ENCODE data around the gene BRCA2. TPM values are rescaled to one million over a fixed set of nuclear protein-coding genes. Genes with fewer than 3 reads are reported as not detected.
A peak's percentile ranks its signal among the peaks of the same experiment; 100 is the strongest.

BRCA2 gene
- total RNA-seq, 2 donors from 2014 or later = 11.0 to 28.5 TPM

GRCh38 chr13:32432856-32433255, 117.5 kb downstream of the BRCA2 start:
- Mint-ChIP-seq H3K4me3 (no peak overlapping the region), H3K9me3 (no peaks in the 10 kb centered on the region), H3K36me3 (no peaks in the 10 kb centered on the region), H3K4me1 (ENCODE audit: low read depth in 2 of 2) (peaks cover 11 to 15% of the 10 kb centered on the region in 2 donors), H3K27ac (no peak overlapping the region), H3K27me3 (no peaks in the 10 kb centered on the region)
- ATAC-seq (no peak), DNase-seq (ENCODE audit: low spot score) (no peak)

GRCh38 chr13:32438871-32439270, 123.6 kb downstream of the BRCA2 start:
- H3K4me1 Mint-ChIP-seq (ENCODE audit: low read depth in 2 of 2) = no peaks in the 10 kb centered on the region
- no peak for ATAC-seq

GRCh38 chr13:32443111-32443510, 127.8 kb downstream of the BRCA2 start:
- ATAC-seq = no peak
- Mint-ChIP-seq H3K4me1 (ENCODE audit: low read depth in 2 of 2) (peaks cover under 1 to 7% of the 10 kb centered on the region in 2 donors), H3K27me3 (no peaks in the 10 kb centered on the region), H3K27ac (no peak overlapping the region), H3K36me3 (no peaks in the 10 kb centered on the region), H3K4me3 (no peak overlapping the region), H3K9me3 (no peaks in the 10 kb centered on the region)
- no peak for DNase-seq (ENCODE audit: low spot score)

More at GRCh38 chr13:32438871-32439270, 123.6 kb downstream of the BRCA2 start:
- no peak for DNase-seq (ENCODE audit: low spot score)
- Mint-ChIP-seq H3K27me3 (no peaks in the 10 kb centered on the region), H3K36me3 (no peaks in the 10 kb centered on the region), H3K4me3 (no peak overlapping the region), H3K27ac (no peak overlapping the region), H3K9me3 (no peaks in the 10 kb centered on the region)

- H3K36me3 Mint-ChIP-seq = no peaks in the 10 kb centered on the region
- DNase-seq (ENCODE audit: low spot score) (no peak), ATAC-seq (no peak)
- H3K4me1 Mint-ChIP-seq (ENCODE audit: low read depth in 2 of 2) = peaks cover 4 to 13% of the 10 kb centered on the region in 2 donors
- no peaks in the 10 kb centered on the region for H3K27me3 Mint-ChIP-seq
- no peaks in the 10 kb centered on the region for H3K9me3 Mint-ChIP-seq
- H3K27ac Mint-ChIP-seq = no peak overlapping the region
- H3K4me3 Mint-ChIP-seq = no peak overlapping the region
Observed at GRCh38 chr13:32445461-32445860, 130.2 kb downstream of the BRCA2 start.

- Mint-ChIP-seq H3K27ac (no peak overlapping the region), H3K9me3 (no peaks in the 10 kb centered on the region), H3K27me3 (no peaks in the 10 kb centered on the region), H3K4me3 (no peak overlapping the region), H3K36me3 (no peaks in the 10 kb centered on the region), H3K4me1 (ENCODE audit: low read depth in 2 of 2) (peaks cover 4 to 13% of the 10 kb centered on the region in 2 donors)
- ATAC-seq (no peak), DNase-seq (ENCODE audit: low spot score) (no peak)
Observed at GRCh38 chr13:32446220-32446619, 130.9 kb downstream of the BRCA2 start.

GRCh38 chr13:32446773-32447465, 131.6 kb downstream of the BRCA2 start:
- no peaks in the 10 kb centered on the region for H3K36me3 Mint-ChIP-seq
- no peak for DNase-seq (ENCODE audit: low spot score)
- no peaks in the 10 kb centered on the region for H3K27me3 Mint-ChIP-seq
- H3K4me1 Mint-ChIP-seq (ENCODE audit: low read depth in 2 of 2) = peaks cover 4 to 13% of the 10 kb centered on the region in 2 donors
- ATAC-seq = no peak
- H3K27ac Mint-ChIP-seq = no peak overlapping the region
- H3K9me3 Mint-ChIP-seq = no peaks in the 10 kb centered on the region
- H3K4me3 Mint-ChIP-seq = no peak overlapping the region

GRCh38 chr13:32447894-32448623, 132.8 kb downstream of the BRCA2 start:
- DNase-seq (ENCODE audit: low spot score) (no peak), ATAC-seq (peak in 1 of 2 donors; percentile 79)
- peak overlapping the region; percentile 4 for H3K4me3 Mint-ChIP-seq
- no peaks in the 10 kb centered on the region for H3K9me3 Mint-ChIP-seq
- peaks cover 4 to 15% of the 10 kb centered on the region in 2 donors for H3K4me1 Mint-ChIP-seq (ENCODE audit: low read depth in 2 of 2)
- H3K27me3 Mint-ChIP-seq = no peaks in the 10 kb centered on the region
- peak overlapping the region in 1 of 2 donors; percentile 24 for H3K27ac Mint-ChIP-seq
- H3K36me3 Mint-ChIP-seq = no peaks in the 10 kb centered on the region

GRCh38 chr13:32448972-32449371, 133.7 kb downstream of the BRCA2 start:
- Mint-ChIP-seq H3K4me1 (ENCODE audit: low read depth in 2 of 2) (peaks cover 11 to 18% of the 10 kb centered on the region in 2 donors), H3K4me3 (no peak overlapping the region), H3K27me3 (no peaks in the 10 kb centered on the region), H3K36me3 (peaks cover 4% of the 10 kb centered on the region), H3K9me3 (no peaks in the 10 kb centered on the region), H3K27ac (no peak overlapping the region)
- ATAC-seq (no peak), DNase-seq (ENCODE audit: low spot score) (no peak)

Other genes starting within 250 kb of the BRCA2 start
- not detected for gene ZAR1L, start 145 bp upstream of the BRCA2 start, total RNA-seq
- gene N4BP2L1, start 112.6 kb downstream of the BRCA2 start, total RNA-seq = 10 to 100 TPM; 14.6 to 23.9 TPM
- gene N4BP2L2, start 223.3 kb downstream of the BRCA2 start, total RNA-seq = 100 to 1,000 TPM; 141 to 155 TPM

All from natural killer cell treated with Interleukin-12 subunit alpha and Interleukin-12 subunit beta and Interleukin-15 and Interleukin-18, amount 100 ng/mL, for 72 hours (primary cell).